Measurements from ENCODE around the gene UGT8.

UGT8 gene

GRCh38 chr4:114674080-114674479 is 75.5 kb downstream of the UGT8 start:
- no peak overlapping the region for H3K27ac ChIP-seq
- TF ChIP-seq ZFX (IDR thresholded peaks at IDR 0.05) (no peak), CTCF (conservative IDR thresholded peaks at IDR 0.05) (no peak)

GRCh38 chr4:114677346-114677979 is 78.9 kb downstream of the UGT8 start:
- H3K27ac ChIP-seq, result no peak overlapping the region
- TF ChIP-seq ZFX (IDR thresholded peaks at IDR 0.05) (no peak), CTCF (conservative IDR thresholded peaks at IDR 0.05) (no peak)

- H3K27ac ChIP-seq, result no peak overlapping the region
- TF ChIP-seq CTCF (conservative IDR thresholded peaks at IDR 0.05), result no peak
- no peak for TF ChIP-seq ZFX (IDR thresholded peaks at IDR 0.05)
These were observed 85.9 kb downstream of the UGT8 start for GRCh38 chr4:114684462-114684861.

- TF ChIP-seq CTCF (conservative IDR thresholded peaks at IDR 0.05), result no peak
- no peak overlapping the region for H3K27ac ChIP-seq
These were observed 89.5 kb downstream of the UGT8 start for GRCh38 chr4:114688059-114688458.

- no peak for TF ChIP-seq CTCF (conservative IDR thresholded peaks at IDR 0.05)
- no peak overlapping the region for H3K27ac ChIP-seq
These were observed 92.0 kb downstream of the UGT8 start for GRCh38 chr4:114690571-114690970.

- no peak overlapping the region for H3K27ac ChIP-seq
- no peak for TF ChIP-seq ZFX (IDR thresholded peaks at IDR 0.05)
- TF ChIP-seq CTCF (conservative IDR thresholded peaks at IDR 0.05), result no peak
These were observed 93.3 kb downstream of the UGT8 start for GRCh38 chr4:114691865-114692264.

- no peak for TF ChIP-seq ZFX (IDR thresholded peaks at IDR 0.05)
- no peak overlapping the region for H3K27ac ChIP-seq
These were observed 94.4 kb downstream of the UGT8 start for GRCh38 chr4:114692958-114693357.

- TF ChIP-seq ZFX (IDR thresholded peaks at IDR 0.05) (no peak), CTCF (conservative IDR thresholded peaks at IDR 0.05) (peak; percentile 73)
- no peak overlapping the region for H3K27ac ChIP-seq
These were observed 96.2 kb downstream of the UGT8 start for GRCh38 chr4:114694770-114695169.
